Measurements from ENCODE around the gene FYCO1. TPM values are rescaled to one million over a fixed set of nuclear protein-coding genes. Genes with fewer than 3 reads are reported as not detected.
A peak's percentile ranks its signal among the peaks of the same experiment; 100 is the strongest.

Gene FYCO1
- total and polyA plus RNA-seq, 5 donors, result 62.7 to 114 (median 85.8) TPM

DNA sequence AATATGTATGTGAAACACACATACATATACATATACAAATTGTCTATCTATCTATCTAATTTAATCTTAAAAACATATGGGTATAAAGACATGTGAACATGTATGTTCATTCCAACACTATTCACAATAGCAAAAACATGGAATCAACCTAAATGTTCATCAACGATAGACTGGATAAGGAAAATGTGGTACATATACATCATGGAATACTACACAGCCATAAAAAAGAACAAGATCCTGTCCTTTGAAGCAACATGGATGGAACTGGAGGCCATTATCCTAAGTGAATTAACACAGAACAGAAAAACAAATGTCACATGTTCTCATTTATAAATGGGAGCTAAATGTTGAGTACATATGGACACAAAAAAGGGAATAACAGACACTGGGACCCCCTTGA is 103.5 kb downstream of the FYCO1 start:
- no peak overlapping the region for H3K4me3 ChIP-seq (ENCODE audit: low read length)
- H3K4me1 ChIP-seq (ENCODE audit: control insufficient read depth, insufficient read depth, low read length), result no peaks in the 10 kb centered on the region
- intact Hi-C loops (cut with DNase I), result no loop called here
- DNase-seq (no peak), ATAC-seq (no peak)
- no peaks in the 10 kb centered on the region for H3K9me3 ChIP-seq (ENCODE audit: control insufficient read depth, low read length)
- no peak overlapping the region for H3K27ac ChIP-seq (ENCODE audit: low read length)
- 94% methylated on average over 1 of the region's 1 CpG for WGBS
- no peaks in the 10 kb centered on the region for H3K27me3 ChIP-seq (ENCODE audit: control insufficient read depth, insufficient read depth)

DNA sequence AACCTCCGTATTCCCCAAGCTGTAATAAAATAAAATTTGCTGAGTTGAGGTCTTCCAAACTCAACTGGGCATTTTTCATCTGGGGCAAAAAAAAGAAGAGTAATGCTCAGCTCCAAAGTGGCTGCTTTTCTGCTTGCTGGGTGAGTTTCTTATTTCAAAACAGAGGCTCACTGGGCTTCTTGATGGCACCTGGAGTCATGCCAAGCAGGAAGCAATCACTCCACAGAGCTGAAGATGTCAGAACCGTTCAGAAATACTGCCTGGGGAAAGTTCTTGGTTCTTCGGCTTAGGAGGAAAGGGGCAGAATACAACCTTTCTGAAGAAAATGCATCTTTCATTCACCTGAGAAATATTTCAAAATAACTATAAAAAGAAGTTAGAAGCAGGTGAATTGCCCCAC is 105.2 kb downstream of the FYCO1 start:
- intact Hi-C loops (cut with DNase I), result no loop called here
- Histone ChIP-seq H3K9me3 (ENCODE audit: control insufficient read depth, low read length) (no peaks in the 10 kb centered on the region), H3K4me1 (ENCODE audit: control insufficient read depth, insufficient read depth, low read length) (no peaks in the 10 kb centered on the region), H3K4me3 (ENCODE audit: low read length) (no peak overlapping the region), H3K27ac (ENCODE audit: low read length) (no peak overlapping the region), H3K27me3 (ENCODE audit: control insufficient read depth, insufficient read depth) (no peaks in the 10 kb centered on the region)
- 40% methylated on average over 3 of the region's 3 CpGs for WGBS
- DNase-seq (no peak), ATAC-seq (no peak)

DNA sequence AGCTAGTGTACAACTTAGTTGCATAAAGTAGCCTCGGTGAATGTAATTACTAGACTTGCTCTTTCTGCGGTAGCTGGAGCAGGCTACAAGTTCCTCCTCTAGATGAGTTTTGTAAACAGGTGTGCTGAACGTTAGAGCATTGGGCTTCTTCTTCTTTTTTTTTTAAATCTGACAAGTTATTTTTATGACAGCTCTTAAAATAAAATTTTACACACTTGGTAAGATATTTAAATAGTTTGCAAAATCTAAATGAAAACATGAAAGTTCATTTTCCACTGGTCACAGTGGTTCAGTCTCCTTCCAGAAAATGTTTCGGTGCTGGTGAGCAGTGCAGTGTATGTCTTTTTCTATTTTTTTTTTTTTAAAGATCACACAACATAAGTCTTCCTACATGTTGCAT is 106.3 kb downstream of the FYCO1 start:
- WGBS, result 80% methylated on average over 4 of the region's 4 CpGs
- no peaks in the 10 kb centered on the region for H3K9me3 ChIP-seq (ENCODE audit: control insufficient read depth, low read length)
- H3K27me3 ChIP-seq (ENCODE audit: control insufficient read depth, insufficient read depth), result no peaks in the 10 kb centered on the region
- intact Hi-C loops (cut with DNase I), result no loop called here
- ATAC-seq (no peak), DNase-seq (no peak)
- no peak overlapping the region for H3K4me3 ChIP-seq (ENCODE audit: low read length)
- no peaks in the 10 kb centered on the region for H3K4me1 ChIP-seq (ENCODE audit: control insufficient read depth, insufficient read depth, low read length)
- no peak overlapping the region for H3K27ac ChIP-seq (ENCODE audit: low read length)

DNA sequence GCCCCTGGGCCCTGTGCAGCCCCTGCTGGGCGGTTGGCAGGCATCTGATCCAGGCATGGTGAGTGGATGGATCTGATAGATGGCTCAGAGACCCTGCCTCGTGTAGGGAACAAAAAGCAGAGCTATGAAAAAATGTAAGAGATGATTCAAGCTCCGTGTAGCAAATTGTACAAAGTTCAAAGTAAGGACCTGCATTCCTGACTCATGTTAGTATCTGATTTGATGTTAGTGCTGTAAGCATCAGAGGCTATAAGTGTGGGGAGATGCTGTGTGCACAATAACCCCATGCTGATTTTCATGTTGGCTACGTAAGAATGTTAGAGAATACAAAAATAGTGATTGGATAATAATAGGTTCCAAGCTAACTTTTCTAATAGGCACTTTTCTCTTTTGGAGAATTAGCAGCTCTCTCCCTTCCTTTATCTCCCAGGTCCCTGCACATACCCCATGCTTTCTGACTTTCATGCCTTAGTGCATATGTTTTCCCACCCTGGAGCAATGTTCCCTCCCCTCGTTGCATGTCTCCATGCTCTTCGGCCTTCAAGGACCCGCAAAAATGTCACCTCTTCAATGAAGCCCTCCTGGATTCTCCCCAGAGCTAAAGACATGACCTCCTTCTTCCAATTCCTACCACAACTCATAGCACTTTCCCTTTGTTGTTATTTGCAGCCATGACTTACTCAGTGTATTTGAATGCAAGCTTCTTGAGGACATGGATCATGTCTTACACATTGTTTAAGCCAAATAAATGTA is 107.7 kb downstream of the FYCO1 start:
- H3K4me3 ChIP-seq (ENCODE audit: low read length), result no peak overlapping the region
- ATAC-seq (no peak), DNase-seq (no peak)
- H3K27me3 ChIP-seq (ENCODE audit: control insufficient read depth, insufficient read depth), result no peaks in the 10 kb centered on the region
- intact Hi-C loops (cut with DNase I), result no loop called here
- no peaks in the 10 kb centered on the region for H3K9me3 ChIP-seq (ENCODE audit: control insufficient read depth, low read length)
- 61% methylated on average over 7 of the region's 7 CpGs for WGBS
- no peak overlapping the region for H3K27ac ChIP-seq (ENCODE audit: low read length)
- no peaks in the 10 kb centered on the region for H3K4me1 ChIP-seq (ENCODE audit: control insufficient read depth, insufficient read depth, low read length)

DNA sequence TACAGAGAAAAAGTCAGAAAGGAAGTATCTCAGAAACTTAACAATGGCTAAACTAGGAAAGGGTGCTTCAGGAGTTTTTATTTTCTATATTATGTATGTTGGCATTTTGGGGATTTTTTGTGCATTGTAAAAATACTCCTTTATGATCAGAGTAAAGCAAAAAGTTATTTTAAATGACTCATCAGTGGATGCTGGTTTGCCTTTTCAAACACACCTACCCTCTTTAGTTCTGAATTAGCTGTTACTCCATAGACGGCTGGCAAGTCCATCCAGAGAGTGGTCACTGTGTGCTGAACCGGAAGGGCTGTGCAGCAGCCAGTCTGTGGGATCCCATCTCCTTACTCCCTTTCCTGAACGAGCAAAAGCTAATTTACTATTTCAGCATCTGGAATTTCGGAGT is 108.3 kb downstream of the FYCO1 start:
- intact Hi-C loops (cut with DNase I), result no loop called here
- H3K27ac ChIP-seq (ENCODE audit: low read length), result no peak overlapping the region
- no peaks in the 10 kb centered on the region for H3K9me3 ChIP-seq (ENCODE audit: control insufficient read depth, low read length)
- no peaks in the 10 kb centered on the region for H3K4me1 ChIP-seq (ENCODE audit: control insufficient read depth, insufficient read depth, low read length)
- H3K4me3 ChIP-seq (ENCODE audit: low read length), result no peak overlapping the region
- H3K27me3 ChIP-seq (ENCODE audit: control insufficient read depth, insufficient read depth), result no peaks in the 10 kb centered on the region
- no peak for ATAC-seq
- 63% methylated on average over 4 of the region's 4 CpGs for WGBS
- DNase-seq, result no peak

DNA sequence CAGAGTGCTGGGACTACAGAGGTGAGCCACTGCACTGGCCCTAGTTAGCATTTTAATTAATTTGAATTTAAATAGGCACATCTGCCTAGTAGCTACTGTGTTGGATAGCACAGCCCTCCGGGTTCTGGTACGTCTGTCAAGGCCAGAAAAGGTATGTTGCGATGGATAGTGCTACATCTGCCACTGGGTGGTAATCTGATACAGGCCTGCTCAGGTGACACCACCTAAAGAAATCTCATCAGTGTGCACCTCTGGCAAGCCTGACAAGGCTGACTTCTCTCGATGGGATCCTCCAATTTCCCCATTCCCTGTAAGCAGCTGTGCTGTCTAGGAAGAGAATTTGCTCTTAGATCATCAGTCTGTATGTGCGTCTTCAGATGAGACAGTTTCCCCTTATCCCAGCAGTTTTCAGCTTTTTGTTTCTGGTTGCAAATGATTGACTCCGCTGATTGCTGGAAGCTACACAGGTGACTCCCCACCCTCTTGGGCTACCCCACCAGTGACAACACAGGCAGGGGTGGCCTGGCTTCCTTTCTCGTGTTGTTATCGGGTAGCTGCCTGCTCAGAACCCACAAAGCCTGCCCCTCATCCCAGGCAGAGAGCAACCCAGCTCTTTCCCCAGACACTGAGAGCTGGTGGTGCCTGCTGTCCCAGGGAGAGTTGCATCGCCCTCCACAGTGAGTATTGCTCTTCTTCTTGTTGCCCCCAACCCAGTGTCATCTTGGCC is 109.5 kb downstream of the FYCO1 start, which contains the start of gene CCR9:
TSS of gene CCR9 (plus strand) at position 565 of the 727 bp plus-strand sequence. CDS start 8,391 bp downstream, outside the sequence.
- Histone ChIP-seq H3K4me3 (ENCODE audit: low read length) (no peak within 1 kb of the TSS), H3K4me1 (ENCODE audit: control insufficient read depth, insufficient read depth, low read length) (no peaks in the 10 kb centered on the region), H3K27ac (ENCODE audit: low read length) (no peak within 1 kb of the TSS), H3K9me3 (ENCODE audit: control insufficient read depth, low read length) (no peaks in the 10 kb centered on the region), H3K27me3 (ENCODE audit: control insufficient read depth, insufficient read depth) (no peaks in the 10 kb centered on the region)
- DNase-seq (no peak), ATAC-seq (no peak)
- intact Hi-C loops (cut with DNase I), result no loop called here
- 82% methylated on average over 9 of the region's 9 CpGs for WGBS

DNA sequence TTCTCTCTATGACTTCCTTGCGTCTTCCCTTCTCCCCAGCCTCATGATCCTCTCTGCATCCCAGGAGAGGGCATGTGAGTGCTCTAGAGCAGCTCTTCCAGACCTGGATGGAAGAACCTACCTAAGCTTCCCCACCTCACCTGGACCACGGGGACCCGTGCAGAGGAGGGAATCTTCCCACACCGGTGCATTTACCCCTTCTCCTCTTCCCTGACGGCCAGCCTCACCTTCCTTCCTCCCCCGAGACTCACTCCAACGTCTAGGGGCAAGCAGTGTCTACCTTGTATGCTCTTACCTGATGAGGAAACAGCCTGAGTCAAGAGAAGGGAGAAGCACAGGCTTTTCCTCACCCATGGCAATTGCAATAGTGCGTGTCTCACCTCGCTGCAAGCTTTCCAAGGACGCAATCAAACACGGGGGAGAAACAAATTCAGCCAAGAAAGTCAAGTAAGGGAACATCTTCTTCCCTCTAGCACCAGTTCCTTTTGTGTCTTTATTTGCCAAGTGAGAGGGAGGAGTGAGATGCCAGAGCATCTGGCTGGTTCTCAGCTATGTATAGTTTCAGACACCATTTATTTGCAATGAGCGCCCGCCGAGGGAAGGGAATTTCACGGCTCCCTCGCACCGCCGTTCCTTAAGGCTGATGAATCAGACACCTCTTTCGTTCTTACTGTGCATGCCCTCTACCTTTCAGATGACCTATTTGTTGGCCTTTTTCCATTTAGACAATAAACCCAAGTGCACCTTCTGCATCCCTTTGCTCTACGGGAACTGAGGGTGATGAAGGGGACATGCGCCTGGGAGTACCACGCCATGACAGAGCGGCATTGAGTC is 111.0 kb downstream of the FYCO1 start:
- DNase-seq, result no peak
- Histone ChIP-seq H3K4me1 (ENCODE audit: control insufficient read depth, insufficient read depth, low read length) (no peaks in the 10 kb centered on the region), H3K27me3 (ENCODE audit: control insufficient read depth, insufficient read depth) (no peaks in the 10 kb centered on the region), H3K4me3 (ENCODE audit: low read length) (no peak overlapping the region), H3K27ac (ENCODE audit: low read length) (no peak overlapping the region), H3K9me3 (ENCODE audit: control insufficient read depth, low read length) (no peaks in the 10 kb centered on the region)
- WGBS, result 87% methylated on average over 23 of the region's 23 CpGs
- ATAC-seq, result no peak
- intact Hi-C loops (cut with DNase I), result no loop called here

DNA sequence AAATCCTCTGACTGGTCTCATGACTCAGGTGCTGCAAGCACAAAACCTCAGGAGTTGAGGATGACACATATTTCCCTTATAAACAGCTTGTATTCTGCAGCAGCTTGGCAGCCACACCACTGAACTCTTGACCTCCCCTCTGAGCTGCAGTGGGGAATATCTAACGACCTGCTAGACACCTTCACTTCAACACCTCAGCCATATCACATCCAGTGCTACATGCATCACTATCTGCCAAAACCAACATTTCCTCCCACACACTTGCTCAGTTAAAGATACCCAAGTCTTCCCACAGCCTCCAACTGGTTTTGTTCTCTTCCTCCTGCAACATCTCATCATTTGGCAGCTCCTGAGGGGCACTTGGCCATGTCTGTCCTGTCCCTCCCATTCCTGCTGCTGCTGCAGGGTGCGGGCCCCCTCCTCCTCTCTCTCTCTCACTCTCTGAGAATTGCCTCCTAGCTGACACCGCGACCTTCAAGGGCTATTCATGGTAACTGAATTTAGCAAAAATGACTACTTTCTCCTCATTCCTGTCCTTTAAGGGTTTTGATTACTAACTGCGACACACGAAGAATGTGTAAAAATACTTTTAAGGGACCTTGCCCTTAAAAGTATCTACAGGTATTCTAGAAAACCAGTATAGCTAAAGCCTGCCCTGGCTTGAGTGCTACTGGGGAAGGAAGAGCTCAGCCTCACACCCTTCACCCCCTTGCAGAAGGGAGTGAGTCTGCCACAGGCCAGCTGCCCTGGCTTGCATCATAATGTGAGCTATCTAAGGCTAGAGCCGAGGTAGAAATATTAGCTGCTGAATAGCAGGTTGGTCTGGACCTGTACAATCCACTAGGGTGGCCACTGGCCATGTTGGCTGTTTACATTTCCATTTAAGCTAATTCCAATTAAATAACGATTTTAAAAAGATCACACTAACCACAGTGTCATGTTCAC is 114.3 kb downstream of the FYCO1 start:
- Histone ChIP-seq H3K4me1 (ENCODE audit: control insufficient read depth, insufficient read depth, low read length) (no peaks in the 10 kb centered on the region), H3K27me3 (ENCODE audit: control insufficient read depth, insufficient read depth) (no peaks in the 10 kb centered on the region), H3K4me3 (ENCODE audit: low read length) (no peak overlapping the region), H3K9me3 (ENCODE audit: control insufficient read depth, low read length) (no peaks in the 10 kb centered on the region), H3K27ac (ENCODE audit: low read length) (no peak overlapping the region)
- DNase-seq, result no peak
- peak; percentile 28 to 75 for ATAC-seq
- intact Hi-C loops (cut with DNase I), result no loop called here
- WGBS, result 29% methylated on average over 8 of the region's 8 CpGs

DNA sequence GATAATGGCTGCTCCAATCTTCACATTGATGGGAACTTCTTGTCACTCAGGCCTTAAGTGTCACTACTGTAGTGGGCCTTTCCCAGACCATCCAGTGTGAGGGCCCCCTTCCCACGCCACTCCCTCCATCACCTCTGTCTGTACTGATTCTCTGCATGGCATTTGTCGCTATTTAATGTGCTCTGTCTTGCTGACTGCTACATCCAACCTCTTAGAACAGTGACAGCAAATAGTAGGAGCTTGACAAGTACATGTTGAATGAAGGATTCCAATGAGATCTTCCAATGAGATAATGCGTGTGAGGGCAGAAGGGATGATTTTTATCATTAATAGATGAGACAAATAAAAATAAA is 114.9 kb downstream of the FYCO1 start:
- Histone ChIP-seq H3K27ac (ENCODE audit: low read length) (no peak overlapping the region), H3K27me3 (ENCODE audit: control insufficient read depth, insufficient read depth) (no peaks in the 10 kb centered on the region), H3K4me3 (ENCODE audit: low read length) (no peak overlapping the region), H3K4me1 (ENCODE audit: control insufficient read depth, insufficient read depth, low read length) (no peaks in the 10 kb centered on the region), H3K9me3 (ENCODE audit: control insufficient read depth, low read length) (no peaks in the 10 kb centered on the region)
- ATAC-seq (peak in 1 of 2 donors; percentile 39), DNase-seq (no peak)
- WGBS, result 36% methylated on average over 3 of the region's 3 CpGs
- intact Hi-C loops (cut with DNase I), result no loop called here

DNA sequence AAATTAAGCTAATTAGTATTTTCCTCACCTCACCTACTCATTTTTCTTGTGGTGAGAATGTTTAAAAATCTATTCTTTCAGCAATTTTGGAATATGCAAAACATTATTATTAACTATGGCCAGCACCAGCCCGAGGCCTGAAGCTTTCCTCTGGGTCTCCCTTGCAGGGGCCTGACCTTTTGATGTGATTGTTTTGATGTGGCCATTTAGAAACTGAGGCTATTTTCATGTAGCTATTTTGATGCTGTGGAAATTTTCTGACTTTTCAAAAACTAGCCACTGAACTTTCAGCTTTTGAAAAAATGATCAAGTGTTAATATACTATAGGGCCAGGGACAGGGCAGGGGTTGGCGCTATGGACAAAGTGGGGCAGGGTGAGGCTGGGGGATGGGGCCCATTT is 117.5 kb downstream of the FYCO1 start:
- no peaks in the 10 kb centered on the region for H3K27me3 ChIP-seq (ENCODE audit: control insufficient read depth, insufficient read depth)
- H3K27ac ChIP-seq (ENCODE audit: low read length), result no peak overlapping the region
- H3K4me3 ChIP-seq (ENCODE audit: low read length), result no peak overlapping the region
- DNase-seq (no peak), ATAC-seq (no peak)
- 94% methylated on average over 2 of the region's 2 CpGs for WGBS
- intact Hi-C loops (cut with DNase I), result no loop called here
- H3K4me1 ChIP-seq (ENCODE audit: control insufficient read depth, insufficient read depth, low read length), result no peaks in the 10 kb centered on the region
- H3K9me3 ChIP-seq (ENCODE audit: control insufficient read depth, low read length), result no peaks in the 10 kb centered on the region
